GM19239 (cell line): ENCODE measurements around the gene THSD4.

Experiments
- DNase-seq: peaks from one replicate; pipeline ENCODE4 v3.0.0; 2011; ENCODE audit warnings: low spot score; ENCODE audit not compliant: insufficient read length
- FAIRE-seq: peaks from 2 replicates; lab custom pipeline; 2011; peaks lifted over from hg19 to GRCh38; lab: Jason Lieb, UNC

Gene THSD4

GRCh38 chr15:71494563-71495397, 379.5 kb downstream of the THSD4 start:
- DNase-seq (no peak), FAIRE-seq (no peak)

GRCh38 chr15:71495398-71495780, 380.1 kb downstream of the THSD4 start:
- no peak for DNase-seq
- FAIRE-seq = no peak

DNA sequence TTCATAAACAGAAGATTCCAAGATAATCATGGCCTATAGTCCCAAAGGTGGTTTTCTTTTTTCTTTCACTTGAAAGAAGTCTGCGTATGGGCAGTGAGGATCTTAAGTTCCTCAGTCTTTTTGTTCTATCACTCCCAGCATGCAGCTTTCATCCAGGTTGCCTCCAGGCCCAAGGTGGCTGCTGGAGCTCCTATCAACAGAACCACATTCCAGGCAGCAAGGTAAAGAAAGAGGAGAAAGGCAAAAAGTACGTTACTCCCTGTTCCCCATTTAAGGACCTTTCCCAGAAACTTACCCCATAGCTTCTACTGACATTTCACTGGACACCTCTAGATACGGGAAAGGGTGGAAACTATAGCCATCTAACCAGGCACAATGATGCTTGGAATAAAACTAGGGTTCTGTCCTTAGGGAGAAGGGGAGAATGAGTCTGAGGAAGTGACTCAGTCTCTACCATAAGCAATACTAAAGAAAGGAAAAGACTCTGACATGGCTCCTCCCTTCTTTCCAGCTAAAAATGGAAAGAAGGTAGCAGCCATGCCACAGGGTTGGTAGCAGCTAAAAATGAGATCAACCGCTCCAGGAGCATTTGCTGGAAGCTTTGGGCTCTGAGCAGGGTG, 381.2 kb downstream of the THSD4 start:
- no peak for DNase-seq
- FAIRE-seq = no peak

- FAIRE-seq = no peak
- no peak for DNase-seq
Observed at GRCh38 chr15:71501344-71502076, 386.2 kb downstream of the THSD4 start.

GRCh38 chr15:71502077-71502432, 386.8 kb downstream of the THSD4 start:
- no peak for FAIRE-seq
- no peak for DNase-seq

DNA sequence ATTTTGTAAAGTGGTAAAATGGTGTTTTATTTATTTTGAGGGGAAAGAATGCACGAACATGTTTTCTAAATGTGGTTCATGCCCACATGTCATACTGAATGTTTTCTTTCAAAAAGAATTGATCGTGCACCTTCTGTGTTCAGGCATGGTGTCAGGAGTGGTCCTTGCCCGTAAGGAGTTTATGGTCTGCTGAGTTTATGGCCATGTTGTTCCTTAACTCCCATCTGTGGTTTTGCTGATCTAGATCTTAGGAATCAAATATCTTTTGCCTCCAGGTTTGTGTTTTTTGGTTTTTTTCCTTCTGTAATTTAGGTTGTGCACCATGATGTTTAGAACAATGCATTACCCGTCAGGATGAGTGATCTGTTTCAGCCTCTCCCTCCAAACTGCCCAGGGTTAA, 390.7 kb downstream of the THSD4 start:
- FAIRE-seq (no peak), DNase-seq (no peak)

- FAIRE-seq = no peak
- DNase-seq = no peak
Observed at GRCh38 chr15:71506946-71507345, 391.7 kb downstream of the THSD4 start.

DNA sequence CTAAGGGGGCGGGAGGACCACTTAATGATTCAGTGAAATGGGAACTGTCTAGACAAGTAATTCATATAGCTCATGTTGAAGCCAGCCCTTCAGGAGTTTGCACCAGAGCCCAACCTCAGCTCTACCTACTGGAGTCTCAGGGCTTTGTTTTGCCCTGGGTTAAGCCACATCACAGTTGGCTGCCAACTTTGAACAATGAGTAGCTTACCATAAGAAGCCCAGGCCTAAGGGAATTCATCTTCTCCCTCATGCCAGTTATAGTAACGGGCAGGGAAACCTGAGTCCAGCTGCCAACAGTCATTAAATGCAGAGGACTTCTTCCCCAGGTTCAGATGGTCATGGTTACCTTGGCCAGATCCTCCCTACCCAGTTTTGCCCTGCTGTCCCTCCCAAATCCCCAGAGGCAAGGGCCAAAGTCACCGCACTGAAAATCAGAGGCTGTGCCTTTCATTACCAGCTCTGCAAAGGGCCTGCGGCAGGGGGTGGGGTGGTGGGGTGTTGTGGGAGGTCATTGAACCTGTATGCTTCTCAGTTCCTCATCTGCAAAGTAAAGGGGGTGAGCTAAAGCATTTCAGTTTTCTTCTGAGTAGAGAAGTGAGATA, 392.9 kb downstream of the THSD4 start:
- DNase-seq = no peak
- FAIRE-seq = no peak

DNA sequence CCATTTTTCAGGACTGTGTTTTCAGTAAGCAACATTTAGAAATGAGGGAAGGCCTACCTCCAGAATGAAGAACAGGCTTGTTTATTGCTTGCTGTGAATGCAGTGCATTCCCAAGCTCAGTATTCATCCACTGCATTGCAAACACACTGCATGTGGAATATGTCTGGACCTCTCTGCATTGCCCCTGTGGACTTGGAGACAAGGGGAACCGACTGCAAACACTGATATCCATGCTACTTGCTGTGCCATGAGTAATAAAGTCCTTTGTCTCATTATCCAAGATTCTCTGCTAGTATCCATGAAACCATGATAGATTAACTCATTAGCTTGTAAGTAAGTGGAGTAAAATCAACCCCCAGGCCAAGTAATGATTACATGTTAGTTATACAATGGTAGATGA, 393.9 kb downstream of the THSD4 start:
- no peak for FAIRE-seq
- no peak for DNase-seq

GRCh38 chr15:71510763-71511162, 395.5 kb downstream of the THSD4 start:
- no peak for FAIRE-seq

DNA sequence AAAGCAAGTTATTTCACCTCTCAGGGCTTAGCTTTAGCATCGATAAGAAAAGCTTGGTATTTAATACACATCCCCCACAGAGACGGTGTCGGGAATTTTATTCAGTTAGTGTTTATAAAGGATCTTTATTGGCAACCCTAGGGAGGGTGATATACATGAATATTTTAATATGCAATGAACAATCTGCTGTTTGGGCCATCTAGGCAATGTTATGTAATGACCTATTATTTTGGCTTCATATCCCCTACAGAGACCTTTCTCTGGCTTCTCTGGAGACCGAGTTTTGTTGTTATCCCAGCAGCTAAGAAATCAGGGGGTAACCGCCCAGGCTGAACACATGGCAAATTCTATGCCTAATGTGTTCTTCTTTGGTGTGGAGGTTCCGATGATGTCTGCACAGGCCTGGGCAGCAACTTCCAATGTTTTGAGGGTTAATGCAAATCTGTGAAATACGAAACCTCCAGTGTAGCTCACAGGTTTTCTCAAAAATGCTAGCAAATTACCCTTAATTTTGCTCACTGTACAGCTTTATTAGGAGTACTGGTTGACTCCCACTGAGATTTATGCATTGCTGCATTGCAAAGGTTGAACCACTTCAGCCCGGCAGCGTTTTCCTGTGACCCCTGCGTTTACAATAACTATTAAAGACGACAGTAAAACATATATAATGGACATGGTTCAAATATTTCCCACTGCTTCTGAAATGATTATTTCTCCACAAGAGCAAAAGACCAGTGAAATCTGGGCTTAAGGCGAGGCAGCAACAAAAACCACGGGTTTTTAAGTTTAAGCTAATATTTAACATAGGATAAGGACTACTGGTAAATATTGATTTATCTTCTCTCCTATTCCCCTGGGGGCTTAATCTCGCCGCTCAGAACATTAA, 396.8 kb downstream of the THSD4 start:
- FAIRE-seq (no peak), DNase-seq (no peak)

More at GRCh38 chr15:71510763-71511162, 395.5 kb downstream of the THSD4 start:
- DNase-seq = no peak

DNA sequence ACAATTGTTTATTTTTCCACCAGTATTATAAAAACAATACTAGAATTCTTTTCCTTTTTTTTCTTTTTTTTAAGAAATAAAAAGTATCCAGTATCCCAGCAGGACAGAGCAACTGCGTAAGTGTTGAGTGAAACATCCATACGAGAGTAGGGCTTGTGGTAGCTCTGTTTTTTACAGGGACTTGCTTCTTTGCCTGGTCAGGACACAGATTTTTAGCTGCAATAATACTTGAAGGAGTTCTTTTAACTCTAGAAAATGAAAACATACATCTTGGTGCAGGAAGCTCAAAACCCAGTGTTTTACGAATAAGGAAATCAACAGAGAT, 397.4 kb downstream of the THSD4 start:
- no peak for DNase-seq
- FAIRE-seq = no peak

GRCh38 chr15:71515375-71516186, 400.3 kb downstream of the THSD4 start:
- FAIRE-seq (no peak), DNase-seq (no peak)

DNA sequence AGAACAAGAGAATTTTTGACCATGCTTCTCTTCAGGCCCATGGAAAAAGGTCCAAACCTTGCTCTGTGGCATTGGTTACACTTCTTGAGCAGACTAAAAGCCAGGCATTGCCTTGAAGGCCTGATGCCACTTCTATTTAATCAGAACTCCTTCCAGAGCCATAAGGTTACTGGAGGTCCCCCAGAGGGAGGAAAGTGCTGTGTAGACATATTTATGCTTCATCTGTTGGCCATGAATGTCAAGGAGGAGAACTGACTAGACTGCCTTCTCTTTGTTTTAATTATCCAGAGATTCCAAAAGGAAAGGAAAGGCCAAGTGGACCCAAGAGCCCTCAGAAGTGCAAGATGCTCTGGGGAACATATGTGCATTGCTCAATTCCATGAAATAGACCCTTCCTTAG, 402.5 kb downstream of the THSD4 start:
- DNase-seq = no peak
- no peak for FAIRE-seq

GRCh38 chr15:71518661-71519060, 403.4 kb downstream of the THSD4 start:
- no peak for FAIRE-seq
- no peak for DNase-seq

DNA sequence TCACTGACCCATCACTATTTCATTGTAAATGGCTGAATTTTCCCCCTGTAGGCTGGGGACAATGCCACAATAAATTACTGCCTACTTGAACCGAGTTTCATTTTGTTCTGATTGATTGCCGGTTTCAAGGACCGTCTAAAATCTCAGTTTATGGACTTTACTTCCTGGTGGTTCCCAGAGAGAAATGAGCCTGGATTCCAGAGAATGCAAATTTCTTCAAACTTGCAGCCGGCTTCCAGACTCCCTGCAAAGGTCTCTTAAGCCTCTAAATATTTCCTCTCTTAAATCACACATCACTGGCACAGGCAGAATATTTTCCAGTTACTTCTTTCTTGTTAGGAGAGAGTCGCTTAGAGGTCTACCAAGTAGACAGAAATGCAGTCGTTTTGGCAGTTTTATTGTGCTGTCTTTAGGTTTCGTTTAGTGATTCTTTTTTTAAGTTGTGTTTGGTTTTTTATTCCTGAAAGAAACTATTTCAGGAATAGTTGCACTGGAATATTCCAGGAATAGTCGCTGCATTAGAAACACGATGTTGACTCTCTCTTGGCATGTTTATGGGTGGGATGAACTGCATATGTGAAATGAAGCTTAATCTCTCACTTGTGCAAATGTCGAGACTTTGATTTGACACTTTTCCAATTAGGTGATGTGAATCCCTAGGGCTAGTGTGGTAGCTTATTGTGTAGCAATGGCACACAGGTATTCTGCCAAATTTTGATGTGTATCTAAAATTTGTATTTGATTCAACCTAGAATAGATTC, 411.0 kb downstream of the THSD4 start:
- DNase-seq (no peak), FAIRE-seq (no peak)

GRCh38 chr15:71529361-71529760, 414.1 kb downstream of the THSD4 start:
- FAIRE-seq = no peak
- no peak for DNase-seq

- no peak for FAIRE-seq
Observed at GRCh38 chr15:71530116-71530515, 414.8 kb downstream of the THSD4 start.

GRCh38 chr15:71532994-71533393, 417.7 kb downstream of the THSD4 start:
- DNase-seq (peak; percentile 9), FAIRE-seq (no peak)

More at GRCh38 chr15:71530116-71530515, 414.8 kb downstream of the THSD4 start:
- DNase-seq = no peak
